Measurements from ENCODE around the gene PRR22. TPM values are rescaled to one million over a fixed set of nuclear protein-coding genes. Genes with fewer than 3 reads are reported as not detected.
A peak's percentile ranks its signal among the peaks of the same experiment; 100 is the strongest.

PRR22 gene
- 13.1 TPM for polyA plus RNA-seq (2012; ENCODE audit: insufficient read depth, insufficient read length, low read depth)

DNA sequence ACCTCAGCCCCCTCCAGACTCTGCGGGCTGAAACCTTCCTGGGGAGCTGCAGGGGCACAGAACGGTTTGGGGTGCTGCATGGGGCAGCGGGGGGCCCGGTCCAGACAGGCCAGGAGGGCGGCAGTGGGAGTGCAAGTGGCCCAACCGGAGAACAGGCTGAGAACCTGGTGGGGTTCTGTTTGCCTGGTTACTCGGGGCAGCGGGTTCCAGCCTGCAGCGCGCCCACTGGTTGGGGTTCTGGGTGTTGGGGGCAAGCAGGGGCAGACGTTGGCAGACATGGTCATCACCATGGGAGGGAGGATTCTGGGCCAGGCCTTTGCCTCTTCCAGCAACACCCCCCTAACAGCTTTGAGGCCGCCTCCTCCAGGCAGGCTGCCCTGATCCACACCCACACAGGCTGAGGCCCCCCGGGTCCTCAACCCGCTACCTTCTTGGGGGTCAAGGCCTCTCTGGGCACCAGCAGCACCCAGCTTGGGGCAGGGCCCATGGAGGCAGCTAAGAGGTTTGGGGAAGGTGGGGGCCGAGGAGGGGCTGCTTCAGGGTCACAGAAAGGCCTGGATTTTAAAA lies at the start of gene PRR22:
Gene PRR22, minus strand, starts transcription at position 166 of the 567 bp plus-strand sequence. Its CDS starts 86 bp downstream, at position 80.
- TF ChIP-seq CTCF (IDR thresholded peaks at IDR 0.05; ENCODE audit: low read depth, low read length) = no peak
- Histone ChIP-seq H3K4me3 (ENCODE audit: low read depth, low read length) (no peak within 1 kb of the TSS), H3K9me3 (no peaks in the 10 kb centered on the region), H3K4me1 (no peaks in the 10 kb centered on the region), H3K27me3 (no peaks in the 10 kb centered on the region), H3K36me3 (peaks cover 63% of the 10 kb centered on the region)
- DNase-seq = peak; percentile 21

DNA sequence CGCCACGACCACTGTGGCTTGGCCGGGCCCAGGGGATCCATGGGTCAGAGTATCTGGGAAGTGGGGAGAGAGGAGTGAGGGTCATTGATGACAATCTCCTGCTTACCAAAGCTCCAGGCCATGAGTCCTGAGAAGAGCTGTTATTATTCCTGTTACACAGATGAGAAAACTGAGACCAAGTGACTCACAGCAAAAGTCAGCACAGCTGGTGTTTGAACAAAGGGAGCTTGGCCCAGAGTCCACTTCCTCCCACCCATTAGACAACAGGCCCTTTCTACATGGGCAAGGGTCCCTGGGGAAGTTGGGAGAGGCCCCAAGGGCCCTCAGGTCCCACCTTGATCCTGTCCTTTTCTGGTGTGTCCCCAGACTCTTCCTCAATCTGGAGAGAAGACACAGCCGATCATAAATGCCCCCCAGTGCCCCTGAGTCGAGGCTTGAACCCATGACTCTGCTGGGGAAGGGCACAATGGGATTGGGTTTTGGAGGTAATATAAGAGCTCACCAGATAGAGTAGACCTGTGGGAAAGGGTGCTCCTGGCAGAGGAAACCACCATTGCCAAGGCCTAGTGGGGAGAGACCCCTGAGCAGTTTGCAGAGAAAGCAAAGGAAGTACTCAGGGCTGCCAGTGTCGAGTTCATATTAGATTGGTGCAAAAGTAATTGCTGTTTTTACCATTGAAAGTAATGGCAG lies 48.1 kb upstream of the PRR22 start:
- Histone ChIP-seq H3K36me3 (no peaks in the 10 kb centered on the region), H3K4me1 (0 out of 2 replicates have a peak, but pooled peaks cover 5% of the 10 kb centered on the region), H3K4me3 (ENCODE audit: low read depth, low read length) (no peak overlapping the region), H3K9me3 (no peaks in the 10 kb centered on the region), H3K27me3 (no peaks in the 10 kb centered on the region)
- DNase-seq = no peak
- TF ChIP-seq CTCF (IDR thresholded peaks at IDR 0.05; ENCODE audit: low read depth, low read length) = no peak

DNA sequence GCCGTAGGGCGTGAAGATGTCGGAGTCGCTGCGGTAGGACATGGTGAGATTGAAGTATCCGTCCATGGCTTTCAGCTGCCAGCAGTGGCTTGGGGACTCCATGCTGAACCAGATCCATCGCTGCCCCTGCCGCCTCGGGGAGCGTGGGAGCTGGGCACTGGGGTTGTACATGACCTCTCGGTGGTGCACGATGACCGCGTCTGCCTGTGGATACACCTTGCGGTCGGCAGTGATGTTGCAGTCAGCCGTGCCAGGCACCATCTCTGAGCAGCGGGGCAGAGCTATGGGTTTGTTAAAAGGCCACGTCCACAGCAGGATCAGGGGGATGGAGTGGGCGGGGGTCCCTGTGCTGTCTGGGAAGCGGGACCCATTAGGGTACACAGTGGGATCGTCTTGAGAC lies 47.5 kb upstream of the PRR22 start:
- H3K27me3 ChIP-seq = no peaks in the 10 kb centered on the region
- no peaks in the 10 kb centered on the region for H3K36me3 ChIP-seq
- no peak for TF ChIP-seq CTCF (IDR thresholded peaks at IDR 0.05; ENCODE audit: low read depth, low read length)
- 0 out of 2 replicates have a peak, but pooled peaks cover 5% of the 10 kb centered on the region for H3K4me1 ChIP-seq
- no peak overlapping the region for H3K4me3 ChIP-seq (ENCODE audit: low read depth, low read length)
- H3K9me3 ChIP-seq = no peaks in the 10 kb centered on the region
- no peak for DNase-seq

- no peaks in the 10 kb centered on the region for H3K36me3 ChIP-seq
- no peak for TF ChIP-seq CTCF (IDR thresholded peaks at IDR 0.05; ENCODE audit: low read depth, low read length)
- no peak for DNase-seq
- no peaks in the 10 kb centered on the region for H3K27me3 ChIP-seq
- H3K9me3 ChIP-seq = no peaks in the 10 kb centered on the region
- H3K4me1 ChIP-seq = peaks cover 11% of the 10 kb centered on the region
- H3K4me3 ChIP-seq (ENCODE audit: low read depth, low read length) = no peak overlapping the region
Measured at GRCh38 chr19:5831159-5831558, 46.6 kb upstream of the PRR22 start.

DNA sequence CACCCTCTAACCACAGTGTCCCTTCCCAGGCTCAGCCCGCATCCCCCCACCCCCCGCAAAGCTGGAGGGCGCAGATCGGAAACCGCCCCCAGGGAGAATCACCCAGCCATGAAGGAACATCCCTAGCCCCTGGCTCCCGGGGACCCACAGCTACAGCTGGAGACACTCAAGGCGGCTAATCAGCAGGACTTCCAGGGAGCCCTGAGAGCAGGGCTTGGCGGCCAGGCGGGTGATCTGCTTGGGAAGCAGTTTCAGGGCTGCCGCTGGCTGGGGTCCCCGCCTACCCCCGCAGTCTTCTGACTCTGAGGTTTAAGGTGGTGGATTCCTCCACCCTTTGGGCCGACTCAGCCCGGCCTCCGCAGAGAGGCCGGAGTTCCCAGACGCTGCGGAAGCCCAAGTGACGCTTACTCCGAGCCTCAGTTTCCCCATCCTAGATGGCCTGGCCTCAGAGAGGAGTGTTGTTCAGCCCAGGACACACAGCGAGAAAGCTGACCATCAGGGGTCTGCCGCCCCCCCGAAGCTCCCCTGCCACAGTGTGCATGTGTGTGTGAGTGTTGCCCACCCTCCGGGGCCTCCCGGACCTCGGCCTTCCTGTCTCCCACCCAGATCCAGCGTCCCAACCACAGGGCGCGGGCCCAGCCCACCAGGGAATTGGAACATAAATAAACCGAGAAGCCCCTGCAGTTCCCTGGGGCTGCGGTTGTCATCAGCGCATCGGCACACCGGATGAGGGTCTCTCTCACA lies 45.2 kb upstream of the PRR22 start:
- TF ChIP-seq CTCF (IDR thresholded peaks at IDR 0.05; ENCODE audit: low read depth, low read length) = no peak
- peak overlapping the region; percentile 83 for H3K4me3 ChIP-seq (ENCODE audit: low read depth, low read length)
- DNase-seq = no peak
- no peaks in the 10 kb centered on the region for H3K36me3 ChIP-seq
- no peaks in the 10 kb centered on the region for H3K9me3 ChIP-seq
- peaks cover 12% of the 10 kb centered on the region for H3K4me1 ChIP-seq
- no peaks in the 10 kb centered on the region for H3K27me3 ChIP-seq
